ENCODE measurements around the gene SH3D19. TPM values are rescaled to one million over a fixed set of nuclear protein-coding genes. Genes with fewer than 3 reads are reported as not detected.

The SH3D19 gene
- total RNA-seq, 4 donors from 2014 or later, result 117 to 200 (median 168) TPM

DNA sequence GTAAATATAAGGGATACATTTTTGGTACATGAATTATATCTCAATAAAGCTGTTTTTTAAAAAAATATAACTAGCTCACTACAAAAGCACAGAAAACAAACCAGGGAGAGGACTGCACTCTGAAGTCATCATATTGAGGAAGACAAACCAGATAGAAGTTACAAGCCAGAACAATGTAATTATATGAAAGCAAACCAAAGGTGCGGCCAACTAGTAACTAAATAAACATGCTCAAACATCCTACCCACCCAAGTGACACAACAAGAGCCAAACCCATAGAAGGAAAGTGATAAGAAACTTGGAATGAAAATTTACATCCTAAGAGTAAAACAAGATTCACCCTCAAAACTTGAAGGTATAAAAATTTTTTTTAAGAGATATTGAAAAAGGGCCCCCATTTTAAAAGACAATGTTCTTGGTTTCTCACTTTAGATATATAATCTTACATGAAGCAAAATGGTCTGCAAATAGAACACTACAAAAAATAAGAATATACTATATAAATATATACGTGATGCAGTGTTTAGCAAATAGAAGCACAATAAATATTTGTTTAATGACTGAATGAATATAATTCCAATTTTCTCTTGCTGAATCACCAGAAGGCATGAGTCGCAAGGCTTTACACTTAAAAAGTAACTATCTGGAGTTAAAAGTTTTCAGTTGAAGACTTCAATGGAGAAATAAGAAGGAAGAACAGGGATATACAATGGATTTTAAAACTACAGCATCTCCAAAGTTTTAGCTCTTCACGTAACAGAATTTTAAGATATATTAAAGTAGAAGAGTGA is 4.0 kb upstream of the SH3D19 start:
- no peak for ATAC-seq

DNA sequence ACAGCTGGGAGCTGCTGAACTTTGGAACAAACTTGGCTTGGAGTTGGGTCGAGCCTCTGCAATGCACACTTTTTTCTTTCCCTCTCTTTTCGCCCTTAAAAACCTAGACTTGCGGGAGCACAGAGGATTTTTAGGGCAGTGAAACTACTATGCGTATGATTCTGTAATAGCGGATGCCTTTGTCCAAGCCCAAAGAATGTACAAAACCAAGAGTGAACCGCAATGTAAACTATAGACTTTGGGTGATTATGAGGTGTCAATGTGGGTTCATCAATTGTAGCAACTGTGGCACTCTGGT is 493 bp upstream of the SH3D19 start:
- peak overlapping the region; percentile 76 to 93 for H3K4me3 ChIP-seq
- peak overlapping the region; percentile 60 to 97 (median 92) for H3K27ac ChIP-seq
- 43 to 44% methylated on average over 4 to 5 of the region's 6 CpGs for WGBS, 2 donors (ENCODE audit: low coverage in 1 of 2)
- no peak for ATAC-seq
- no peaks in the 10 kb centered on the region for H3K27me3 ChIP-seq
- TF ChIP-seq POLR2AphosphoS5 (IDR thresholded peaks at IDR 0.05) (no peak), EP300 (IDR thresholded peaks at IDR 0.05) (no peak), POLR2A (IDR thresholded peaks at IDR 0.05) (no peak)
- TF ChIP-seq, protein P1, sequence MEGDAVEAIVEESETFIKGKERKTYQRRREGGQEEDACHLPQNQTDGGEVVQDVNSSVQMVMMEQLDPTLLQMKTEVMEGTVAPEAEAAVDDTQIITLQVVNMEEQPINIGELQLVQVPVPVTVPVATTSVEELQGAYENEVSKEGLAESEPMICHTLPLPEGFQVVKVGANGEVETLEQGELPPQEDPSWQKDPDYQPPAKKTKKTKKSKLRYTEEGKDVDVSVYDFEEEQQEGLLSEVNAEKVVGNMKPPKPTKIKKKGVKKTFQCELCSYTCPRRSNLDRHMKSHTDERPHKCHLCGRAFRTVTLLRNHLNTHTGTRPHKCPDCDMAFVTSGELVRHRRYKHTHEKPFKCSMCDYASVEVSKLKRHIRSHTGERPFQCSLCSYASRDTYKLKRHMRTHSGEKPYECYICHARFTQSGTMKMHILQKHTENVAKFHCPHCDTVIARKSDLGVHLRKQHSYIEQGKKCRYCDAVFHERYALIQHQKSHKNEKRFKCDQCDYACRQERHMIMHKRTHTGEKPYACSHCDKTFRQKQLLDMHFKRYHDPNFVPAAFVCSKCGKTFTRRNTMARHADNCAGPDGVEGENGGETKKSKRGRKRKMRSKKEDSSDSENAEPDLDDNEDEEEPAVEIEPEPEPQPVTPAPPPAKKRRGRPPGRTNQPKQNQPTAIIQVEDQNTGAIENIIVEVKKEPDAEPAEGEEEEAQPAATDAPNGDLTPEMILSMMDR (IDR thresholded peaks at IDR 0.05), result no peak
- H3K9me3 ChIP-seq, result no peaks in the 10 kb centered on the region
- no peaks in the 10 kb centered on the region for H3K36me3 ChIP-seq
- H3K4me1 ChIP-seq, result peaks cover 9 to 41% (median 17%) of the 10 kb centered on the region in 3 donors

More for the DNA sequence above, 4.0 kb upstream of the SH3D19 start:
- WGBS, 2 donors (ENCODE audit: low coverage in 1 of 2), result 85 to 96% methylated on average over 4 of the region's 4 CpGs
- TF ChIP-seq, protein P1 (IDR thresholded peaks at IDR 0.05), result no peak
- no peak for TF ChIP-seq POLR2A (IDR thresholded peaks at IDR 0.05)
- no peak for TF ChIP-seq EP300 (IDR thresholded peaks at IDR 0.05)
- TF ChIP-seq POLR2AphosphoS5 (IDR thresholded peaks at IDR 0.05), result no peak
- Histone ChIP-seq H3K4me3 (no peak overlapping the region), H3K27ac (no peak overlapping the region), H3K36me3 (no peaks in the 10 kb centered on the region), H3K27me3 (no peaks in the 10 kb centered on the region), H3K4me1 (peaks cover 0 to 7% (median 0%) of the 10 kb centered on the region in 3 donors), H3K9me3 (no peaks in the 10 kb centered on the region)

DNA sequence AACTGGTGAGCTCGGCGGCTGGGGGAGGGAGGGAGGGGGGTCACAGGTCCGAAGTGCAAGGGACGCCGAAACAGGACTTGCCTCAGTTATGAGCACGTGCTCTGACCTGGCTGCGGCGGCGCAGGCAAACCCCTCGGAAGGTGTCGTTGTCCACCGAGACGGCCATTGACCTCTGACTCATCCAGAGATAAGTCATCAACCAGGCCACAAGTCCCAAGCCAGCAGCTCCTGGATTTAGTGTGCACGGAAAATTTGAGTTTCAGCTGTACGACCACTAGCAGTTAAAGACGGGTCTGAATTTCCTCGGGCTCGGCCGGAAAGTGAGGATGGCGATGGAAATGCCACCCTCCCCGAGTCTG is 674 bp downstream of the SH3D19 start:
- Histone ChIP-seq H3K9me3 (no peaks in the 10 kb centered on the region), H3K27ac (peak overlapping the region; percentile 60 to 97 (median 92)), H3K27me3 (no peaks in the 10 kb centered on the region), H3K4me1 (peaks cover 9 to 46% (median 18%) of the 10 kb centered on the region in 3 donors), H3K36me3 (no peaks in the 10 kb centered on the region), H3K4me3 (peak overlapping the region; percentile 76 to 93)
- peak; percentile 46 for ATAC-seq
- TF ChIP-seq, protein P1 (IDR thresholded peaks at IDR 0.05), result peak in 1 of 4 experiments; percentile 5
- TF ChIP-seq EP300 (IDR thresholded peaks at IDR 0.05) (no peak), POLR2AphosphoS5 (IDR thresholded peaks at IDR 0.05) (peak; percentile 58)
- no CpG with 5 or more reads among the region's 21 CpGs for WGBS, 2 donors (ENCODE audit: low coverage in 1 of 2)

DNA sequence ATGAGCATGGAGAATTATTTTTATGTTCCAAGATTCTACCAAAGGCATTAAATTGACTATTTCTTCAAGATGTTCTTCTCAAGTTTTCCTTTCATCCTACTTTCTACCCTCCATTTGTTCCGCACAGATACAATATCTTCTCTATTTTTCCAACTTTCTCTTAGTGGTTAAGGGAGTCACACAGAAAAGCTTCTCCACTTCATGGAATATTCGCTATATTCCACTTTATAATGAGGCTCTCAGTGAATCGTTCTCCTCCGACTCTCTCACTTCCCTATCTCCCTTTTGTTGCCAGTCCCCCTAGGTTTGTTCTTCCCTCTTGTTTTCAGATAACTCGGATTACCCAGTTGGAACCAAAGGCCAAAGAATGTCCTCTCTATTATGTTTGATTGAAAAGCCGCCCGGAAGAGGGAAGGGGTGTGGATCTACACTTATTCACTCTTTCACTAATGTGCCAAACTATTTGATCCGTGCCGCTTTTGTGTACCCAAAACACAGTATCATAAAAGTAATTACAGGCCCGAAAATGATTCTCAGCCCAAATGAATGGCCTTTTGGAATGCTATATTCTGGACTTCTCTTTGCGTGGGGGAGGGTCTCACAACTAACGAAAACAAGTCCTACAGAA is 1.2 kb downstream of the SH3D19 start:
- Histone ChIP-seq H3K27me3 (no peaks in the 10 kb centered on the region), H3K4me3 (peak overlapping the region; percentile 76 to 93), H3K9me3 (no peaks in the 10 kb centered on the region), H3K36me3 (no peaks in the 10 kb centered on the region), H3K4me1 (peaks cover 9 to 46% (median 18%) of the 10 kb centered on the region in 3 donors), H3K27ac (peak overlapping the region; percentile 60 to 97 (median 92))
- ATAC-seq, result no peak
- TF ChIP-seq, protein P1 (IDR thresholded peaks at IDR 0.05), result no peak
- TF ChIP-seq POLR2A (IDR thresholded peaks at IDR 0.05) (no peak), EP300 (IDR thresholded peaks at IDR 0.05) (no peak), POLR2AphosphoS5 (IDR thresholded peaks at IDR 0.05) (no peak)
- WGBS, 2 donors (ENCODE audit: low coverage in 1 of 2), result 11 to 22% methylated on average over 10 of the region's 12 CpGs

Data from gastroesophageal sphincter (tissue), 4 donors.